ENCODE data around the gene ALDH1B1.

The ALDH1B1 gene

GRCh38 chr9:38432922-38433510, 40.5 kb downstream of the ALDH1B1 start:
- peak; percentile 54 for DNase-seq (ENCODE audit: low spot score)
- H3K4me3 ChIP-seq = no peak overlapping the region
- no peak overlapping the region for H3K27ac ChIP-seq
- TF ChIP-seq CTCF (IDR thresholded peaks at IDR 0.05) = peak; percentile 68

- no peak for DNase-seq (ENCODE audit: low spot score)
- Histone ChIP-seq H3K4me3 (no peak overlapping the region), H3K27ac (no peak overlapping the region)
- no peak for TF ChIP-seq CTCF (IDR thresholded peaks at IDR 0.05)
Measured at GRCh38 chr9:38434365-38434764, 41.9 kb downstream of the ALDH1B1 start.

- DNase-seq (ENCODE audit: low spot score) = no peak
- TF ChIP-seq CTCF (IDR thresholded peaks at IDR 0.05) = no peak
- no peak overlapping the region for H3K27ac ChIP-seq
- no peak overlapping the region for H3K4me3 ChIP-seq
Measured at GRCh38 chr9:38434853-38435252, 42.4 kb downstream of the ALDH1B1 start.

GRCh38 chr9:38435521-38435920, 43.0 kb downstream of the ALDH1B1 start:
- no peak overlapping the region for H3K27ac ChIP-seq

GRCh38 chr9:38436708-38437107, 44.2 kb downstream of the ALDH1B1 start:
- DNase-seq (ENCODE audit: low spot score) = no peak
- Histone ChIP-seq H3K27ac (no peak overlapping the region), H3K4me3 (no peak overlapping the region)
- no peak for TF ChIP-seq CTCF (IDR thresholded peaks at IDR 0.05)

More at GRCh38 chr9:38435521-38435920, 43.0 kb downstream of the ALDH1B1 start:
- no peak for TF ChIP-seq CTCF (IDR thresholded peaks at IDR 0.05)
- no peak for DNase-seq (ENCODE audit: low spot score)
- H3K4me3 ChIP-seq = no peak overlapping the region

- TF ChIP-seq CTCF (IDR thresholded peaks at IDR 0.05) = no peak
- Histone ChIP-seq H3K27ac (no peak overlapping the region), H3K4me3 (no peak overlapping the region)
- peak; percentile 35 for DNase-seq (ENCODE audit: low spot score)
Measured at GRCh38 chr9:38437193-38437823, 44.8 kb downstream of the ALDH1B1 start.

GRCh38 chr9:38439291-38439915, 46.9 kb downstream of the ALDH1B1 start:
- Histone ChIP-seq H3K4me3 (no peak overlapping the region), H3K27ac (no peak overlapping the region)
- TF ChIP-seq CTCF (IDR thresholded peaks at IDR 0.05) = no peak
- peak; percentile 19 for DNase-seq (ENCODE audit: low spot score)

Measured in coronary artery (tissue), 2 donors.